Measurements from ENCODE around the gene RICTOR.

- TF ChIP-seq CTCF (IDR thresholded peaks at IDR 0.05) (no peak), EP300 (IDR thresholded peaks at IDR 0.05) (no peak), POLR2A (IDR thresholded peaks at IDR 0.05) (no peak)
Measured at GRCh38 chr5:39025456-39025855, 48.7 kb downstream of the RICTOR start.
